Measurements from ENCODE around the gene NAV2. TPM values are rescaled to one million over a fixed set of nuclear protein-coding genes. Genes with fewer than 3 reads are reported as not detected.

Gene NAV2
- total and polyA plus RNA-seq, 2 donors (not counting 1 experiment from before 2014, with no cell fraction given), result 8.1 to 14.0 TPM

DNA sequence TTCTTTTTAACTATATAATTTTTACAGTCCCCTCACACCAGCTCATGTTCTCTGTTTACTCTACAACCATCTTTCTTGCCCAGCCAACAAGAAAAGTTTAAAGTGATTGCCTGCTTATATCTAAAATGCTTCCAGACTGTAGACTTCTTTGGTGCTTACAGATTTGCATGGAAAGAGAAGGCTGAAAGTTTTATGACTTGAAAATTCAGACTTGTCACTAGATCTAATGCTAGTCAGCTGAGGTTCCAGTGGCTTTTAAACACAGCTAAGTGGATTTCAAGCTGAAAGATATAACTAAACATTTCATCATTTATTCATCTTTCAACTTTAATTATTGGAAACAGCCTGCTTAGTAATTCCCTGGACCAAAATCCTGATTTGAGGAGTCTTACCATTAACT lies 178.4 kb downstream of the NAV2 start:
- Histone ChIP-seq H3K36me3 (ENCODE audit: control insufficient read depth, insufficient read depth, low read length) (peaks cover 6% of the 10 kb centered on the region), H3K27ac (ENCODE audit: insufficient read depth, low read length) (no peak overlapping the region), H3K9me3 (ENCODE audit: control insufficient read depth, insufficient read depth, low read depth, low read length) (no peaks in the 10 kb centered on the region), H3K4me2 (ENCODE audit: extremely low read depth, insufficient read depth, low read length) (no peak overlapping the region), H3K9ac (ENCODE audit: insufficient read depth, low read length) (no peak overlapping the region), H3K4me3 (replicated peaks in 1 of 4; ENCODE audit: control extremely low read depth in 1 of 4, insufficient read depth in 1 of 4, low read depth in 3 of 4, low read length in 4 of 4) (no peak overlapping the region), H3K27me3 (ENCODE audit: control insufficient read depth, insufficient read depth, low read length) (no peaks in the 10 kb centered on the region), H3K4me1 (ENCODE audit: control insufficient read depth, extremely low read depth, insufficient read depth, low read length) (peaks cover 15% of the 10 kb centered on the region), H4K20me1 (ENCODE audit: control insufficient read depth, extremely low read depth, insufficient read depth, low read length) (no peaks in the 10 kb centered on the region), H3K79me2 (ENCODE audit: control insufficient read depth, insufficient read depth, low read length) (no peaks in the 10 kb centered on the region), H2AFZ (ENCODE audit: low read length) (no peak overlapping the region)
- TF ChIP-seq, protein P1, sequence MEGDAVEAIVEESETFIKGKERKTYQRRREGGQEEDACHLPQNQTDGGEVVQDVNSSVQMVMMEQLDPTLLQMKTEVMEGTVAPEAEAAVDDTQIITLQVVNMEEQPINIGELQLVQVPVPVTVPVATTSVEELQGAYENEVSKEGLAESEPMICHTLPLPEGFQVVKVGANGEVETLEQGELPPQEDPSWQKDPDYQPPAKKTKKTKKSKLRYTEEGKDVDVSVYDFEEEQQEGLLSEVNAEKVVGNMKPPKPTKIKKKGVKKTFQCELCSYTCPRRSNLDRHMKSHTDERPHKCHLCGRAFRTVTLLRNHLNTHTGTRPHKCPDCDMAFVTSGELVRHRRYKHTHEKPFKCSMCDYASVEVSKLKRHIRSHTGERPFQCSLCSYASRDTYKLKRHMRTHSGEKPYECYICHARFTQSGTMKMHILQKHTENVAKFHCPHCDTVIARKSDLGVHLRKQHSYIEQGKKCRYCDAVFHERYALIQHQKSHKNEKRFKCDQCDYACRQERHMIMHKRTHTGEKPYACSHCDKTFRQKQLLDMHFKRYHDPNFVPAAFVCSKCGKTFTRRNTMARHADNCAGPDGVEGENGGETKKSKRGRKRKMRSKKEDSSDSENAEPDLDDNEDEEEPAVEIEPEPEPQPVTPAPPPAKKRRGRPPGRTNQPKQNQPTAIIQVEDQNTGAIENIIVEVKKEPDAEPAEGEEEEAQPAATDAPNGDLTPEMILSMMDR (conservative IDR thresholded peaks at IDR 0.05 in 1 of 2, IDR thresholded peaks at IDR 0.05 in 1 of 2; ENCODE audit: low read depth in 1 of 2, low read length in 2 of 2), result no peak
- TF ChIP-seq EZH2 (IDR thresholded peaks at IDR 0.05; ENCODE audit: low read length, missing control alignments), result no peak
- DNase-seq (ENCODE audit: low read depth in 2 of 2), result no peak

DNA sequence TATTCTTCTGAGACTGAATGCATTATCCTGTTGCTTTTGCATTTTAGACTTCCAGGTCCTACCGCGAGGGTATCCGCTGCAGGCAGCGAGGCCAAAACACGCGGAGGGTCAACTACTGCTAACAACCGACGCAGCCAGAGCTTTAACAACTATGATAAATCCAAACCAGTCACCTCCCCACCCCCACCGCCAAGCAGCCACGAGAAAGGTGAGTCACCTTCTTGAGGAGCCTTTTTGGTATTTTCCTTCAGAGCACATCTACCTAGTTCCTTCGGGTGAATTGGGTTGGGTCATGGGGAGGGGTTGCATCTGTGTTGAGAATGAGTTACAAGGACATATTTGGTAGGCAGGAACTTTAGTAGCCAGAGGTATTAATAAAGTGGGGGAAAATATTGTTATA lies 179.8 kb downstream of the NAV2 start:
- Histone ChIP-seq H4K20me1 (ENCODE audit: control insufficient read depth, extremely low read depth, insufficient read depth, low read length) (no peaks in the 10 kb centered on the region), H3K27ac (ENCODE audit: insufficient read depth, low read length) (no peak overlapping the region), H2AFZ (ENCODE audit: low read length) (no peak overlapping the region), H3K9ac (ENCODE audit: insufficient read depth, low read length) (no peak overlapping the region), H3K4me1 (ENCODE audit: control insufficient read depth, extremely low read depth, insufficient read depth, low read length) (peaks cover 15% of the 10 kb centered on the region), H3K4me2 (ENCODE audit: extremely low read depth, insufficient read depth, low read length) (no peak overlapping the region), H3K27me3 (ENCODE audit: control insufficient read depth, insufficient read depth, low read length) (no peaks in the 10 kb centered on the region), H3K79me2 (ENCODE audit: control insufficient read depth, insufficient read depth, low read length) (no peaks in the 10 kb centered on the region), H3K9me3 (ENCODE audit: control insufficient read depth, insufficient read depth, low read depth, low read length) (no peaks in the 10 kb centered on the region), H3K36me3 (ENCODE audit: control insufficient read depth, insufficient read depth, low read length) (peaks cover 7% of the 10 kb centered on the region), H3K4me3 (replicated peaks in 1 of 4; ENCODE audit: control extremely low read depth in 1 of 4, insufficient read depth in 1 of 4, low read depth in 3 of 4, low read length in 4 of 4) (no peak overlapping the region)
- DNase-seq (ENCODE audit: low read depth in 2 of 2), result peak in 1 of 2 donors; percentile 77
- TF ChIP-seq EZH2 (IDR thresholded peaks at IDR 0.05; ENCODE audit: low read length, missing control alignments), result no peak
- TF ChIP-seq, protein P1 (conservative IDR thresholded peaks at IDR 0.05 in 1 of 2, IDR thresholded peaks at IDR 0.05 in 1 of 2; ENCODE audit: low read depth in 1 of 2, low read length in 2 of 2), result no peak

DNA sequence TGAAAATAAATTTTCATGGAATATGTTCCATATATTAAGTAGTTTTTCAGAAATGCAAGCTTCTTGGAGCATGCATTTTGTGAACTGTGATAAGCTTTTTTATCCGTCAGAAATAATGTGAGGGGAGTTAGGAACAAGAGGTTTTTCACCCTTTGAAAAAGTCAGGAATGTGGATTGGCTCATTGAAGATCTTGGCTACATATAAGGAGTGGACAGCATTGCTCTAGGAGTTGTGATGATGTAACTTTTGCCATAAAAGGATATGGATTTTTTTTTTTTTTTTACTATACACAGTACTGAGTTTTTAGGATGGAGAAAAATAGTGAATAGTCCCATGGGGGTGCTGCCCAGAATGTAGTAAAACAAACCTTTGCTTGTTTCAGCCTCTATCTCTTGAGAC lies 180.2 kb downstream of the NAV2 start:
- peak; percentile 61 to 71 for DNase-seq (ENCODE audit: low read depth in 2 of 2)
- H3K27ac ChIP-seq (ENCODE audit: insufficient read depth, low read length), result no peak overlapping the region
- TF ChIP-seq EZH2 (IDR thresholded peaks at IDR 0.05; ENCODE audit: low read length, missing control alignments), result no peak
- TF ChIP-seq, protein P1 (conservative IDR thresholded peaks at IDR 0.05 in 1 of 2, IDR thresholded peaks at IDR 0.05 in 1 of 2; ENCODE audit: low read depth in 1 of 2, low read length in 2 of 2), result no peak
- H3K4me3 ChIP-seq (replicated peaks in 1 of 4; ENCODE audit: control extremely low read depth in 1 of 4, insufficient read depth in 1 of 4, low read depth in 3 of 4, low read length in 4 of 4), result no peak overlapping the region
- no peaks in the 10 kb centered on the region for H3K9me3 ChIP-seq (ENCODE audit: control insufficient read depth, insufficient read depth, low read depth, low read length)
- no peak overlapping the region for H3K9ac ChIP-seq (ENCODE audit: insufficient read depth, low read length)
- H3K27me3 ChIP-seq (ENCODE audit: control insufficient read depth, insufficient read depth, low read length), result no peaks in the 10 kb centered on the region
- H3K79me2 ChIP-seq (ENCODE audit: control insufficient read depth, insufficient read depth, low read length), result no peaks in the 10 kb centered on the region
- peaks cover 7% of the 10 kb centered on the region for H3K36me3 ChIP-seq (ENCODE audit: control insufficient read depth, insufficient read depth, low read length)
- no peak overlapping the region for H3K4me2 ChIP-seq (ENCODE audit: extremely low read depth, insufficient read depth, low read length)
- H2AFZ ChIP-seq (ENCODE audit: low read length), result no peak overlapping the region
- H3K4me1 ChIP-seq (ENCODE audit: control insufficient read depth, extremely low read depth, insufficient read depth, low read length), result peaks cover 15% of the 10 kb centered on the region
- no peaks in the 10 kb centered on the region for H4K20me1 ChIP-seq (ENCODE audit: control insufficient read depth, extremely low read depth, insufficient read depth, low read length)
